Measurements from ENCODE around the gene ZNF132.

DNA sequence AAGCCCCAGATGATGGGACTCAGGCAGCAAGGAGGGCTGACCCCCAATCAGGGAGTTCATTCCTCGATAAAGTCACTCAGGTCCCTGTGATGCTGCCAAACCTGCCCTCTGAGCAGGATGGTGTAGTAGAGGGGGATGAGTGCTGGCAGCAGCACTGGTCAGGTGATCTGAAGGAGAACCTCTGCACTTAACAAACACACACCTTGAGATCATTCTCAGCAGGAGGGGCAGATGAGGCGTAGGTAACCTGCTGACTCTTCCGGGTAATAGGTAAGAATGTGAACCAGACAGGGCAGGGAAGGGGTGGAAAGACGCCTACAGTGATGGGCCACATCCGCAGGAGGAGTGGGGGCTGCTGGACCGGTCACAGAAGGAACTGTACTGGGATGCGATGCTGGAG lies 39.4 kb upstream of the ZNF132 start:
- TF ChIP-seq EZH2phosphoT487 (IDR thresholded peaks at IDR 0.05; ENCODE audit: unreplicated experiment) (no peak), ZNF331 (CRISPR knock-in tag; IDR thresholded peaks at IDR 0.05; ENCODE audit: low read depth) (no peak)
- TF ChIP-seq, protein P1, sequence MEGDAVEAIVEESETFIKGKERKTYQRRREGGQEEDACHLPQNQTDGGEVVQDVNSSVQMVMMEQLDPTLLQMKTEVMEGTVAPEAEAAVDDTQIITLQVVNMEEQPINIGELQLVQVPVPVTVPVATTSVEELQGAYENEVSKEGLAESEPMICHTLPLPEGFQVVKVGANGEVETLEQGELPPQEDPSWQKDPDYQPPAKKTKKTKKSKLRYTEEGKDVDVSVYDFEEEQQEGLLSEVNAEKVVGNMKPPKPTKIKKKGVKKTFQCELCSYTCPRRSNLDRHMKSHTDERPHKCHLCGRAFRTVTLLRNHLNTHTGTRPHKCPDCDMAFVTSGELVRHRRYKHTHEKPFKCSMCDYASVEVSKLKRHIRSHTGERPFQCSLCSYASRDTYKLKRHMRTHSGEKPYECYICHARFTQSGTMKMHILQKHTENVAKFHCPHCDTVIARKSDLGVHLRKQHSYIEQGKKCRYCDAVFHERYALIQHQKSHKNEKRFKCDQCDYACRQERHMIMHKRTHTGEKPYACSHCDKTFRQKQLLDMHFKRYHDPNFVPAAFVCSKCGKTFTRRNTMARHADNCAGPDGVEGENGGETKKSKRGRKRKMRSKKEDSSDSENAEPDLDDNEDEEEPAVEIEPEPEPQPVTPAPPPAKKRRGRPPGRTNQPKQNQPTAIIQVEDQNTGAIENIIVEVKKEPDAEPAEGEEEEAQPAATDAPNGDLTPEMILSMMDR (conservative IDR thresholded peaks at IDR 0.05; ENCODE audit: low read depth in 2 of 2): no peak
